T-helper 22 cell (primary cell): ENCODE results near the gene NUP93.
"Not testable (repeated sequence)": the region's sequence is repeated elsewhere in the genome, so short reads cannot be mapped to it uniquely, and the experiment has no call there.

Experiments used
- DNase-seq: peaks from one replicate; pipeline ENCODE4 v3.0.0-alpha.2; 2020; ENCODE audit warnings: low read depth

Gene NUP93

GRCh38 chr16:56849690-56850680, 120.1 kb downstream of the NUP93 start:
- DNase-seq: no peak

- DNase-seq: no peak
Observed at GRCh38 chr16:56851671-56852400, 121.9 kb downstream of the NUP93 start.

GRCh38 chr16:56852401-56852730, 122.4 kb downstream of the NUP93 start:
- DNase-seq: no peak

GRCh38 chr16:56852968-56853367, 123.0 kb downstream of the NUP93 start:
- no peak for DNase-seq

GRCh38 chr16:56855201-56855600, 125.3 kb downstream of the NUP93 start:
- DNase-seq: no peak

- no peak for DNase-seq
Observed at GRCh38 chr16:56855946-56856345, 126.0 kb downstream of the NUP93 start.

- DNase-seq: no peak
Observed at GRCh38 chr16:56856876-56857447, 127.0 kb downstream of the NUP93 start.

- DNase-seq: no peak
Observed at GRCh38 chr16:56858374-56858773, 128.4 kb downstream of the NUP93 start.

- no peak for DNase-seq
Observed at GRCh38 chr16:56859636-56860035, 129.7 kb downstream of the NUP93 start.

GRCh38 chr16:56860226-56861020, 130.5 kb downstream of the NUP93 start:
- DNase-seq: no peak

- no peak for DNase-seq
Observed at GRCh38 chr16:56861092-56861610, 131.2 kb downstream of the NUP93 start.

- no peak for DNase-seq
Observed at GRCh38 chr16:56861756-56862155, 131.8 kb downstream of the NUP93 start.

- DNase-seq: no peak
Observed at GRCh38 chr16:56862776-56863175, 132.8 kb downstream of the NUP93 start.

- no peak for DNase-seq
Observed at GRCh38 chr16:56864960-56865359, 135.0 kb downstream of the NUP93 start, which contains the start of gene SLC12A3. TSS of gene SLC12A3 (plus strand) at chr16:56865207. CDS start at chr16:56865236, 29 bp downstream.

- no peak for DNase-seq
Observed at GRCh38 chr16:56865394-56866062, 135.6 kb downstream of the NUP93 start.

GRCh38 chr16:56866955-56867830, 137.3 kb downstream of the NUP93 start:
- DNase-seq: no peak

GRCh38 chr16:56868175-56868574, 138.2 kb downstream of the NUP93 start:
- DNase-seq: no peak

- not testable (repeated sequence) for DNase-seq
Observed at GRCh38 chr16:56868766-56869165, 138.8 kb downstream of the NUP93 start.

- no peak for DNase-seq
Observed at GRCh38 chr16:56869513-56870275, 139.8 kb downstream of the NUP93 start.
